GM19023 (cell line): ENCODE data around the gene FAM43B.
"Not testable (repeated sequence)": the region's sequence is repeated elsewhere in the genome, so short reads cannot be mapped to it uniquely, and the experiment has no call there.

ENCODE experiments used
- ATAC-seq: cut with Tn5 transposase; IDR thresholded peaks from one replicate; pipeline ENCODE4 v1.9.1; 2021; ENCODE audit warnings: mild to moderate bottlenecking, moderate library complexity; ENCODE audit not compliant: unreplicated experiment

Gene FAM43B, protein sequence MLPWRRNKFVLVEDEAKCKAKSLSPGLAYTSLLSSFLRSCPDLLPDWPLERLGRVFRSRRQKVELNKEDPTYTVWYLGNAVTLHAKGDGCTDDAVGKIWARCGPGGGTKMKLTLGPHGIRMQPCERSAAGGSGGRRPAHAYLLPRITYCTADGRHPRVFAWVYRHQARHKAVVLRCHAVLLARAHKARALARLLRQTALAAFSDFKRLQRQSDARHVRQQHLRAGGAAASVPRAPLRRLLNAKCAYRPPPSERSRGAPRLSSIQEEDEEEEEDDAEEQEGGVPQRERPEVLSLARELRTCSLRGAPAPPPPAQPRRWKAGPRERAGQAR

DNA sequence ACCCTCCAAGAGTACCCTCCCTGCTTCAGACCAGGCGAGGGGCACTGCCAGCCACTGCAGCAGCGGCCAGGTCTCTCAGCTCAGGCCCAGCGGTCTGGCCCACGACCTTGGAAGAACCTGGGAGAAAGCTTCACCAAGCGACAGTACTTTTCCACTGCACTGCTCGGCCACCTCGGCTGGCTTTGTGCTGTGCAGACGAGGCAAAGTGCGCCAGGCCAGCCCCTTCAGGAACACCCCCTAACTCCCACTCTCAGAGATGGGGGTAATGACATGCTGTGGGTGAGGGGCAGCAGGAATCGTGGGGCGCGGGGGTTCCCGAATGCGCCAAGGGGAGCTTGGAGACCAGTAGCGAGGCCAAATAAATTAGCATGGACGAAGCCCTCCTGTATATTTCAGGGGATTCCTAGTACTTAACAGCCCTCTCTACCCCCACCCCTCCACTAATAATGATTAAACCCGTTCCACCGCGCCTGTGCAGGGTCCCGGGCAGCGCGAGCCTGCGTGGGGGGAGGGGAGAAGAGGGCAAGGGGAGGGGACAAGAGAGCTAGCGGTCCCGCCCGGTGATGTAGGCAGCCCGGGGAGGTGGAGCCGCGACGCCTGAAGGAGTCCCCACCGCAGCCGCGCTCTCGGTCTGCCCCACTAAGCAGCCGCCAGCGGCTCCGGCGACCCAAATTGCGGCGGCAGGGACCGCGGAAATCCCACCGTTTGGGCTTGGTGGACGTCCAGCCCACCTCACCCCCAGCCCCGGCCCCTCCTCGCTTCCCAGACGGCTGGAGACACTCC, at the start of gene FAM43B:
FAM43B (plus strand) TSS at position 629 of the 783 bp plus-strand sequence. CDS start 401 bp downstream, outside the sequence.
- ATAC-seq, result no peak

DNA sequence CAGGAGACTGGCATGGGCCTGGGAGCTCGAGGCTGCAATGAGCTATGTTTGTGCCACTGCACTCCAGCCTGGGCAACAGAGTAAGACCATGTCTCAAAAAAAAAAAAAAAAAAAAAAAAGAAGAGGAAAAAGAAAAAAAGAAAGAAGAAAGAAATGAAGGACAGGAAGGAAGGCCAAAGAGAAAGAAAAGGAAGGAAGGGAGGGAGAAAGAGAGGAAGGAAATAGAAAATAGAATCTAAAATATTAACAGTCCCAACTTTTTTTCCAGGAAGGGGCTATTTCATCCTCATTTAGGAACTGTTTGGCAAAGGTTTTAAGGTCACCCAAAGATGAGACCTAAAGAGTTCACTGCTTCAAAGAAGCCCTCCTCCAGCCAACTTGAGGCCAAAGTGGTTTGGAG, 46.9 kb upstream of the FAM43B start:
- ATAC-seq, result no peak

DNA sequence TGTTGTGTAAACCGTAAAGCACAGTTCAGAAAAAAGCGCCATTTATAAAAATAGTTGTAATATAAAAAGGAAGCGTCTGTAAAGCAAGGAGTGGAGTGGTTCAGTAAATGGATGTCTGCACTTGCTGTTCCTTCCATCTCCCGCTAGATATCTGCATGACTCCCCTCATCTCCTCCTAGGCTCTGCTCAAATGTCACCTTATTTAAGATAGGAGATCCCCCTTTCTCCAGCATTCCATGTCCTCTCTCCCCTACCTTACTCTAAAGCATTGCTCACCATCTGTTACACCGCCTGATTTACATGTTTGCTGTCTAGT, 45.2 kb upstream of the FAM43B start:
- ATAC-seq, result peak; percentile 22

DNA sequence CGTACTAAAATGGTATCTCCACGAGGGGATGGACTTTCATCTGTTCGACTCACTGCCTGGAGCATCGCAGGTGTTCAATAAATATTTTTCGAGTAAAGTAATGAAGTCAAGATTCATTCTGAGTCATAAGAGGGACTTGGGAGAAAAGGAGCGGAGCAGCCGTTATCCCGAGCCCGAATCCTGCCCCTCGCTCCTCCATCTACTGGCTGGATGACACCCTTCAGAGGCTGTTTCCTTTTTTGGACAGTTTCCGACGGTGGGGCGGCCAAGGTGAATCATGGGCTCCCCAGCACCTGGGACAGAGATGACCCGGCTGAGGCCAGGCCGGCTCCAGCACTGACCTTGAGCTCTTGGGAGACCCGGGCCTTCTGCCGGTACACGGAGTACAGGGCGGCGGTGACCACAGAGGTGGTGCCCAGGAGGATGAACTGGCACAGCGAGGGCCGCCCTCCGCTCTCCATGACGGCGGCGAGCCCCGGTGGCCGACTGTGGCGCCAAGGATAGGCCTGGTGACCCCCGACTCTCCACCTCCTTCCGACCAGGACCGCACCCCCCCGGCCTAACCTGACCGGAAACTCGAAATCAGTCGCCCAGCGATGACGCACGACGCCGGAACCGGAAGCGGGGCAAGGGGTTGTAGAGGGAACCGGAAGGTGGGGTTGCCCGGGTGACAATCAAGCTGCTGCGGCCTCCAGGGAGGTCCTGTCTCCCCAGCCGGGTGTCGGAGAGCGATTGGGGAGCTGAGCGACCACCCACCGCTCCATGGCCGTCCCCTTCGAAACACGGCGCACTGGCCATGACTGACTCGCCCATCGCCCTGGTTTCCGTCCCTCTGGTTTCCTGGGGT, 44.6 kb upstream of the FAM43B start, which contains the start of gene MUL1:
MUL1 (minus strand) TSS at position 588 of the 847 bp plus-strand sequence; CDS start at position 461, 127 bp downstream.
- peak; percentile 91 for ATAC-seq

DNA sequence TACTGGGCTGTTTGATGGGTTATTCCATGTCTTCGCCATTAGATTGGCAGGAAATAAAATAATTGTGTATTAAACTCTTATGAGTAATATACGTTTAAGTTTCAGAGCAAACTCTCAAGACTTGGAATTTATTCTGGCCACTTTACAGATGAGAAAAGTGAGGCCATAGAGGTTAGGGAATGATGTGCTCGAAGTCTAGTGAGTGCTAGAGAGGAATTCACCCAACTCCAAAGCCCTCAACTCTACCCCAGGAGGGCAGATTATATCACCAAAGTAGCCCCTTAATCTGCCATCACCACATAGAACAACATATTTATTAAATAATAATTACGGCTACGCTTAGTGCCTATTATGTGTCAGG, 44.0 kb upstream of the FAM43B start:
- ATAC-seq, result no peak

DNA sequence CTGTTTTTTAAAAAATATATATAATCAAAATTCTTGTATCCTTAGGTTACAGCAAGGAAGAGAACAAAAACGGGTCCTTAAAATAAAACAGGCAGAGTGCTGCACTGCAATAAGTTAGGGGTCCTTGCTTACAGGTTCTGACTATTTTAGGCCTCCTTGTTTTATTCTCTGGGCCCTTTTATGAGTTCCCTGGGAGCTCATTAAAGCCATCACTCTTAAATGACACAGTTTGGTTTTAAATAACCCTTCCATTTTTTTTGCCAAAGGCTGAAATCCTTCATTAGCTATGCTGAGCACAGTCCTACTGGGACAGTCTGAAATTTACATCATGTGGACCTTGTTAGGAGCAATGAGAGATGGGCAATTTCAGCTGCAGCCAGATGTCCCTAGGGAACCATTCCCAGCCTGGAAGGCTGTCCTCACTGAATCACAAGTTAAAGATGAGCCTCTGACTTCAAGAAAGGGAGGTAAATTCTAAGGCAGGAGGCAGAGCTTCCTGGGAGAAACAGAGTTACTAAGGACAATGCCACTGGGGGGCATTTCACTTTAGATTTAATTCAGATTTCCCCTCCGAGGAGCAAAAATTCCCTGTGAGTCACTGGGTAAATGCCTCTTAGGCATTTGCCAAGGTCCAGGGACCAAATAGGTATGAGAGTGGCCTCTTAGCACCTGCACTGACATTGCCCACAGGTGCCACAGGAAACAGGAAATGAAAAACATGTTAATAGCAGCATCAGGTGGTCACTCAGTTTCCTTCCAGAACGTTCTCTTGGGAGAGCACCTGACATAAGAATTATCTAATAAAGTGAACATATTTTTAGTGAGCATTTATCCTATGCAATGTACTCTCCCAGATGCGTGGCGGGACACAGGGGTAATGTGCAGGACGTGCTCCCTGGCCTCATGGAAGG, 40.6 kb upstream of the FAM43B start:
- no peak for ATAC-seq

DNA sequence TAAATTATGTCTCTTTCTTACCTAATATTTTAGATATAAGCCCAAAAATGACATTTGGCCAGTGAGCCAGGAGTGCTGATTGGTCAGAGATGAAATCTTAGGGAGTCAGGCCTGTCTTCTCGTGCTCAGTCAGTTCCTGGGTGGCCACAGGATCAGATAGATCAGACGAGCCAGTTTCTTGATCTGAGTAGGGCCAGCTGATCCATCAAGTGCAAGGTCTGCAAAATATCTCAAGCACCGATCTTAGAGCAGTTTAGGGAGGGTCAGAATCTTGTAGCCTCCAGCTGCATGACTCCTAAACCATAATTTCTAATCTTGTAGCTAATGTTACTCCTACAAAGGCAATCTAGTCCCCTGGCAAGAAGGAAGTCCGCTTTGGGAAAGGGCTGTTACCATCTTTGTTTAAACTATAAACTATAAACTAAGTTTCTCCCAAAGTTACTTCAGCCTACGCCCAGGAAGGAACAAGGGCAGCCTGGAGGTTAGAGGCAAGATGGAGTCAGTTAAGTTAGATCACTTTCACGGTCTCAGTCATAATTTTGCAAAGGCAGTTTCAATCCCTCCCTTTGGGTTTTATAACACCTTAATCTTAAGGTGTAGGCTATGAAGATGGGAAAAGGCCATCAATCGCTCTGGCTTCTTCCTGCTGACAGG, 32.6 kb upstream of the FAM43B start:
- ATAC-seq, result not testable (repeated sequence)

DNA sequence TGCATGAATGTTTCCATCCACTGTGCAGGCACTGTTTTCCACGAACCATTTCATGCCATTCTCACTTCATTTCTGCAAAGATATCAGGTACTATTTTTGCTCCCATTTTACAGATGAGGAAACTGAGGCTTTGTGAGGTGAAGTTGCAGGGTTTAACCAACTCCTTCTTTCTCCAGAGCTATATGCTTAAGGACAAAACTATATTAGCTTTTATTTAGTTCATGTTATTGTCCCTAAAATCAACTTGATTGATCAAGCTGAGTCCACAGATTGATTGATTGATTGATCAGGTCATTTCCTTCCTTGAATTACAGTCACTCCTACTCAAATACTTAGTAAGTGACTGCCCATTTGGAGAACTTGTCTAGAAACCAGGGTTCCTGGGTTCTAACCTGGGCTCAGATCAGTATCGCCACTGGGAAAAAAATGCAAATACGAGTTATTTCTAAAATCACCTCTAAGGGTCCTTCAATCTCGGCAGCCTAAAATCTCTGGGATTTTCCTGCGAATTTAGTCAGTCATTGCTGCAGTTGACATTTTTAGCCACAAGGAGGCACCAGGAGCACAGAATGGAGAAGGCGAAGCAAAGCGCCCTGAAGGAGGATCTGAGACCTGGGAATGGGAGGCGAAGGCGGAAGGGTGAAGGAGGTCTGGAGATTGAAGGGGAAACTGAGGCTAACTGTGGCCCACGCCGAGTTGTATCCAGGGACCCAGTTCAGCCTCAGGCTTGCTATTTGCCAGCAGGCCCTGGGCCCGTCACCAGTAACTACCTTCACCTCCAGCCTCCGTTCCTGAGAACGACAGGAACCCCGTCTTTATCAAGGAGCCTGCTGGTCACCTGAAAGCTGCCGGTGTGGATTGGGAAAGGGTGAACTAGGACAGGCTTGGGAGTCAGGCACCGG, 30.2 kb upstream of the FAM43B start:
- no peak for ATAC-seq

DNA sequence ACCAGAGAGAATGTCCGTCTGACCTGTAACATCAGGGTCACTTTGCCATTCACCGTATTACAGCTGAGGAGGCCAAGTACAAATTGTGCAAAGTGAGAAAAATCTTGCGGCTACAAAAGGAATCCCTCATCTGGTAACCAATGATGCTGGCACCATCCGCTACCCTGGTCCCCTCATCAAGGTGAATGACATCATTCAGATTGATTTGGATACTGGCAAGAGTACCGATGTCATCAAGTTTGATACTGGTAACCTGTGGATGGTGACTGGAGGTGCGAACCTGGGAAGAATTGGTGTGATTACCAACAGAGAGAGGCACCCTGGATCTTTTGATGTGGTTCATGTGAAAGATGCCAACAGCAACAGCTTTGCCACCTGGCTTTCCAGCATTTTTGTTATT, 26.1 kb upstream of the FAM43B start:
- no peak for ATAC-seq

DNA sequence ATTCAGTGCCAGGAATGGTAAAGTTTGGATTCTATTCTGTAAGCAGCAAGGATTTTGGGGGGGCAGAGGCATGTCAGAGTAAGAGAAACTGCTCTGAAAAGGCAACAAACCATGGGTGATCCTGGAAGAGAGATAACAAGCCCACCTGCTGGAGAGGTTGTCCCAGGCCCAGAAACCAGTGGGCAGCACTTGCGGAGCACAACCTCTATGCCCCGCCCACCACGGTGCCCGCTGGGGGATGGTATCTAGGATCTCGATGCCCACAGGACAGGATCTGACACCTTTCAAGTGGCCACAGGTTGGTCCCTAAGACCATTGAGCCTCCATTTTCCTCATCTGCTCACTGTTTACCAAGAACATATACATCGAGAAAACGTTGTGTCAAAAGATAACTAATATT, 24.2 kb upstream of the FAM43B start:
- no peak for ATAC-seq

DNA sequence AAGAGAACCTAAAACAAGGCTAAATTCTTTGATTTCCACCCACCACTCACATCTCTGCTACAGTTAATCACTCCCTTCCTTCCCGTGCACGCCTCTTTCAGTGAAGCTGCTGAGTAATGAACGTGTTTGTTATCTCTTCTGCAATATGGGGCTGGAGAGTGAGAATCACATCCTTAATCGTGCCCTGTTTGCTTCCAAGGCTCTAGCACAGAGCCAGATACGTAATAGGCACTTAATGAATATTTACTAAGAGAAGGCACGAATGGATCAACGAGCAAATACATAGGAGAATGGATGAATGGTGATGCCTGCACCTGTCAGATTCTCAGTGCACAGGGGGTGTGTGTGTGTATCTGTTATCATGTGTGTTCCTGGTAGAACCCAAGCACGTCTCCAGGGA, 22.1 kb upstream of the FAM43B start:
- no peak for ATAC-seq

DNA sequence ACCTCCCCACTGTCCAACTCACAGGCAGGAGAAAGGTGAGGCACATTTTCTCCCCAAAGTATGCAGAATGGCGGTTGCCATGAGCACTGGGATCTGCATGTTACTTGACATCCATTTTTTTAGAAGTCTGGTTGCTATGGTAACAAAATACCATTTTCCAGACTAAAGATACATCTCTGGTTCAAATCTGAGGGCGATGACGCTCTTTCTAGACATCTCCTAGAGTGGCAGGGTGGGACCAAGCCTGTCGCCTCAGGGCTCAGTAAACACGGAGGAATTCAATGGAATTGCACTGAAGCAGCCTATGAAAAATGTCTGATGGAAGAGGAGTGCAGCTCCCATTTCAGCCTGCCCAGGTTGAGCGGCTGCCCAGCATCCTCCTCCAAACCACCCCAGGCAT, 21.5 kb upstream of the FAM43B start:
- no peak for ATAC-seq

DNA sequence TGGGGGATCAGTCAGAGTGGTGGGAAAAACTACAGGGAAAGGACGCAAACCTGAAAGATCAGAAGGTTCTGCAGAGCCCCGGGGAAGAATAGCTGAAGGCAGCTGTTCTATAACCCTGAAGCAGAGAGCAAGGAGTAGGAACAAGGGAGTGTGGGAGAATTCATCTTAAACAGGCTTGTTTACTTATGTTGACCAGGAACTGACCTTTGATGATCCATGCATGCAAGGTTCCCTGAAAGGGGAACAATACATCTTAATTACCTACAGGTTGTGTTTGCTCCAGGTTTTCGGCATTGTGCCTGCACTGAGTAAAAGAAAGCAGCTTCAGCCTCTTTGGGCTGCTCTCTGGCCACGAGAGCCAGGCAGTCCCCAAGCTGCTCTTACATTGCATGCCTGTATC, 18.7 kb upstream of the FAM43B start:
- no peak for ATAC-seq

DNA sequence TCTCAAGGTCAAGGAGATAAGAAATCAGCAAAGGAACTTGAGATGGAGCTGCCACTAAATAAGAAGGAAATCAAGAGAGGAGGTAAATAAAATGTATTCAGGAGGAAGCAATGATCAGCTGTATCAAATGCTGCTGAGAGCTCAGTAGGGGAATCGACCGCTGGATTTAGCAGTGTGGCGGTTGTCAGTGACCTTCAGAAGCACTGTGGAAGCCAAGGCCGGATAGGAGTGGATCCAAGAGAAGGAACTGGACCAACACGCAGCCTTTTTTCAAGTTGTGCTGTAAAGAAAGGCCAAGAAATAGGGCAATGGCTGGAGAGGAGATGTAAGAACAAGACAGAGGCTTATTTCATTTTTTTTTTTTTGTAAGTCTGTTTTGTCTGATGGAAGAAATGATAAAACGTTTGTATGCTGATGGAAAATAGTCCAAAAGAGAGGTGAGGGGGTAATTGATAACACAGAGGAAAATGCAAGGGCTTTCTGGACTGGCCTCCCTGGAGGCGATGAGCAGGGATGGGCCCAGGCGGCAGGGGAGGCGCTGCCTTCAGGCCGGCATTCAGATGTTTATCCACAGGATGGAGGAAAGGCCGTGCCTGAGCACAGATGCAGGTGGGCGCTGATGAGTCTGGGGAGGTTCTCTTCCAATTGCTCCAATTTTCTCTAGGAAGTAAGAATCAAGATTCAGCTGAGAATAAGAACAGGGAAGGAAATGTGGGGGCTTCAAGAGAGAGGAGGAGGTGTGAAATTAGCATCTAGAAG, 17.5 kb upstream of the FAM43B start:
- no peak for ATAC-seq

DNA sequence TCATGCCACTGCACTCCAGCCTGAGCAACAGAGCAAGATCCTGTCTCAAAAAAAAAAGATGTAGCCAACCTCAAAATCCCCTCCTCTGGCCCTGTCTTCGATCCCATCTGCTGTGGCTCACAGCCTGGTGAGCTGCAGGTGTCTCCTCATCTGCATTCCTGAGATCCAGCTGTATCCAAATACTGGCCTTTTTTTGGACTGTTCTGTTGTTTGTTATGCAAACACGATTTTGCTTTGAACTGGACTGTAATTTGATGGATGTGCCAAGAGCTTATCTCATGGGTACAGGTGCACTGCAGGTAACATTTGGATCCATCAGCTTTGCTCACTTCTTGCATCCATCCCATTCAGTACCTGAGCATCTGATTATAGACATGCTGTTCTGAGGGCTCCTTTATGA, 14.1 kb upstream of the FAM43B start:
- ATAC-seq, result no peak

DNA sequence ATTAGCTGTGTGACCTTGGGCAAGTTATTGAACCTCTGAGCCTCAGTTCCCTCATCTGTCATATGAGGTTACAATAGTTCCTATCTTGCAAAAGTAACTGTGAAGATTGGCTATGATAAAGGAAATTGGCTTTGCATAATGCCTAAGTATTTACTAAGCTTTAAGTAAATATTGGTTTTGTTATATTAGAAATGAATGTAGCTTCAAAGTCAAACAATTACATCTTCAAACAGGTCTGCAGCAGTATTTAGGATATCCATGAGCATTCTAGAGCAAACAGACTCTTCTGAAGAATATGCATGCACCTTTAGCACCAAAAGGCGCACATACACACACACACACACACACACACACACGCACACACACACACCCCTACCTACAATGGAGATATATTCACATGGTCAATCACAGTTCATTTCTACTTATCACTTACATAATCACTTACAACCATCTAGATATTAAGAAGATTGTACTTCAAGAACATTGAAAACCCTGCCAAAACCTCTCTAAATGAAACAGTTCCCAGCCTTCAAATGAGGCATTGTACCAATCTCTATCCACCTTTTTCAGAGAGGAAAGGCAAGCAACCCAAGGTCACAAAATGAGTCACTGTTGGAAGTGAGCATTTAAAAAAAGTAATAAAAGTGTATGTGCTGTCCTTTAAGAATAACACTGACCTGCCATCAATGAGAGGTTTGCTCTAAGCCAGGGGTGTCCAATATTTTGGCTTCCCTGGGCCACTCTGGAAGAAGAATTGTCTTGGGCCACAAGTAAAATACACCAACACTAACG, 13.4 kb upstream of the FAM43B start:
- no peak for ATAC-seq

DNA sequence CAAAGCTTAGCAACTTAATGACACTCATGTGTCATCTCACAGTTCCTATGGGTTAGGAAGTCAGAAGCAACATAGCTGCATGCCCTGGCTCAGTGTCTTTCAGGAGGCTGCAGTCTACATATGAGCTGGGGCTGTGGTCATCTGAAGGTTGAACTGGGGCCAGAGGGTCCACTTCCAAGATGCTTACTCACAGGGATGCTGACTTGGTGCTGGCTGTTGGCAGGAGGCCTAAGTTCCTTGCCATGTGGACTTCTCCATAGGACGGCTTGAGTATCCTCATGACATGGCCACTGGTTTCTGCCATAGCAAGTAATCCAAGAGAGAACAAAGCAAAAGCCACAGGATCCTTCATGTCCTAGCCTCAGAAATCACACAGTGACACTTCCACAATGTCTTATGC, 12.1 kb upstream of the FAM43B start:
- no peak for ATAC-seq
